GM21447 (cell line): ENCODE data around the gene MAST2.
"Not testable (repeated sequence)": the region's sequence is repeated elsewhere in the genome, so short reads cannot be mapped to it uniquely, and the experiment has no call there.

Experiments
- ATAC-seq: cut with Tn5 transposase; IDR thresholded peaks from one replicate; pipeline ENCODE4 v1.9.1; 2021; ENCODE audit not compliant: unreplicated experiment

The MAST2 gene

GRCh38 chr1:46057215-46057614 is 253.8 kb downstream of the MAST2 start:
- not testable (repeated sequence) for ATAC-seq

GRCh38 chr1:46057781-46058180 is 254.4 kb downstream of the MAST2 start:
- ATAC-seq = no peak

- ATAC-seq = no peak
These were observed 255.5 kb downstream of the MAST2 start for GRCh38 chr1:46058936-46059335.

- no peak for ATAC-seq
These were observed 257.7 kb downstream of the MAST2 start for GRCh38 chr1:46061146-46061545.

- ATAC-seq = peak; percentile 62
These were observed 259.4 kb downstream of the MAST2 start for GRCh38 chr1:46062651-46063319.

GRCh38 chr1:46064708-46065107 is 261.3 kb downstream of the MAST2 start:
- no peak for ATAC-seq

- ATAC-seq = no peak
These were observed 262.0 kb downstream of the MAST2 start for GRCh38 chr1:46065405-46065804.

- ATAC-seq = no peak
These were observed 264.2 kb downstream of the MAST2 start for GRCh38 chr1:46067652-46068051.

- ATAC-seq = no peak
These were observed 265.1 kb downstream of the MAST2 start for GRCh38 chr1:46068525-46068924.

- no peak for ATAC-seq
These were observed 266.9 kb downstream of the MAST2 start for GRCh38 chr1:46070164-46070814.

GRCh38 chr1:46072975-46073374 is 269.6 kb downstream of the MAST2 start:
- no peak for ATAC-seq

- ATAC-seq = no peak
These were observed 272.9 kb downstream of the MAST2 start for GRCh38 chr1:46076343-46076742.

- no peak for ATAC-seq
These were observed 274.2 kb downstream of the MAST2 start for GRCh38 chr1:46077644-46078043.

- no peak for ATAC-seq
These were observed 276.8 kb downstream of the MAST2 start for GRCh38 chr1:46080257-46080656.

GRCh38 chr1:46081206-46081605 is 277.8 kb downstream of the MAST2 start:
- no peak for ATAC-seq

GRCh38 chr1:46081619-46082018 is 278.2 kb downstream of the MAST2 start:
- ATAC-seq = no peak

- no peak for ATAC-seq
These were observed 280.2 kb downstream of the MAST2 start for GRCh38 chr1:46083579-46083978.

- ATAC-seq = no peak
These were observed 281.4 kb downstream of the MAST2 start for GRCh38 chr1:46084553-46085451.
